OCI-LY7 (cell line): ENCODE measurements around the gene FGFBP2.

ENCODE experiments used
- CTCF ChIP-seq: fragments of 200-600 bp; sonication (generic); conservative IDR thresholded peaks from 2 replicates; pipeline ENCODE4 v1.5.1; 2014; ENCODE audit warnings: mild to moderate bottlenecking, antibody characterized with exemption, low read length, moderate library complexity, mixed read lengths
- EZH2phosphoT487 ChIP-seq: fragments of 200-600 bp; sonication (generic); IDR thresholded peaks from 2 replicates; pipeline ENCODE4 v1.6.1; 2018; ENCODE audit warnings: low read depth, borderline replicate concordance, mild to moderate bottlenecking, mixed run types, antibody characterized with exemption, low read length, moderate library complexity, mixed read lengths

GRCh38 chr4:15925830-15926229 lies 37.1 kb downstream of the FGFBP2 start:
- TF ChIP-seq CTCF (no peak), EZH2phosphoT487 (no peak)
